H9 (cell line): Measurements from ENCODE around the gene CDC37. TPM values are rescaled to one million over a fixed set of nuclear protein-coding genes. Genes with fewer than 3 reads are reported as not detected.

Experiments
- DNase-seq: peaks from one replicate; pipeline ENCODE4 v3.0.0-alpha.2; 2017
- H2AFZ ChIP-seq: one replicate; pipeline ENCODE4 v1.6.1; 2013; ENCODE audit warnings: mild to moderate bottlenecking, low read length, control low read depth, moderate library complexity
- H2AK5ac ChIP-seq: 2 replicates; pipeline ENCODE4 v1.6.1; 2013; ENCODE audit warnings: low read length, control low read depth, mixed read lengths; ENCODE audit not compliant: insufficient read length
- H2BK120ac ChIP-seq: one replicate; pipeline ENCODE4 v1.6.1; 2013; ENCODE audit warnings: low read depth, mild to moderate bottlenecking, low read length, control low read depth, inconsistent platforms; ENCODE audit not compliant: poor library complexity, severe bottlenecking
- H2BK12ac ChIP-seq: 2 replicates; pipeline ENCODE4 v1.6.1; 2013; ENCODE audit warnings: low read length, control low read depth, mixed read lengths, low read depth; ENCODE audit not compliant: insufficient read length
- H2BK15ac ChIP-seq: 2 replicates; pipeline ENCODE4 v1.6.1; 2013; ENCODE audit warnings: low read depth, low read length, control low read depth
- H2BK20ac ChIP-seq: one replicate; pipeline ENCODE4 v1.6.1; 2013; ENCODE audit warnings: low read depth, mild to moderate bottlenecking, low read length, control low read depth, inconsistent platforms; ENCODE audit not compliant: poor library complexity, severe bottlenecking
- H2BK5ac ChIP-seq: 2 replicates; pipeline ENCODE4 v1.6.1; 2013; ENCODE audit warnings: low read length, control low read depth, mixed read lengths; ENCODE audit not compliant: insufficient read length
- H3K14ac ChIP-seq: 2 replicates; pipeline ENCODE4 v1.6.1; 2013; ENCODE audit warnings: low read length, control low read depth; ENCODE audit not compliant: insufficient read depth
- H3K18ac ChIP-seq: 2 replicates; pipeline ENCODE4 v1.6.1; 2013; ENCODE audit warnings: low read depth, mild to moderate bottlenecking, mixed read lengths, low read length, control low read depth; ENCODE audit not compliant: insufficient read length
- H3K23ac ChIP-seq: 2 replicates; pipeline ENCODE4 v1.6.1; 2013; ENCODE audit warnings: low read length, control low read depth, mixed read lengths, low read depth; ENCODE audit not compliant: insufficient read length
- H3K23me2 ChIP-seq: 2 replicates; pipeline ENCODE4 v1.6.1; 2013; ENCODE audit warnings: low read depth, mild to moderate bottlenecking, mixed read lengths, low read length, control low read depth; ENCODE audit not compliant: insufficient read length, poor library complexity, severe bottlenecking
- H3K27ac ChIP-seq: 2 replicates; pipeline ENCODE4 v1.5.1; 2013; ENCODE audit warnings: low read length, control low read depth, mixed read lengths, low read depth; ENCODE audit not compliant: insufficient read length
- H3K27me3 ChIP-seq: 2 replicates; pipeline ENCODE4 v1.6.1; 2013; ENCODE audit warnings: low read length, control low read depth, inconsistent platforms; ENCODE audit not compliant: insufficient read depth
- H3K4ac ChIP-seq: 2 replicates; pipeline ENCODE4 v1.6.1; 2013; ENCODE audit warnings: low read depth, mild to moderate bottlenecking, control low read depth, inconsistent platforms, low read length, moderate library complexity
- H3K4me1 ChIP-seq: 2 replicates; pipeline ENCODE4 v1.6.1; 2013; ENCODE audit warnings: low read length, control low read depth, inconsistent platforms; ENCODE audit not compliant: insufficient read depth
- H3K4me2 ChIP-seq: 2 replicates; pipeline ENCODE4 v1.6.1; 2013; ENCODE audit warnings: low read length, control low read depth, mixed read lengths; ENCODE audit not compliant: insufficient read length, insufficient read depth
- H3K56ac ChIP-seq: 2 replicates; pipeline ENCODE4 v1.6.1; 2013; ENCODE audit warnings: low read depth, mild to moderate bottlenecking, mixed read lengths, low read length, control low read depth; ENCODE audit not compliant: insufficient read length
- H3K79me1 ChIP-seq: 2 replicates; pipeline ENCODE4 v1.6.1; 2013; ENCODE audit warnings: low read depth, mild to moderate bottlenecking, moderate library complexity, low read length, control low read depth, inconsistent platforms; ENCODE audit not compliant: insufficient read depth, poor library complexity, severe bottlenecking
- H3K79me2 ChIP-seq: 2 replicates; pipeline ENCODE4 v1.6.1; 2013; ENCODE audit warnings: low read length, control low read depth, inconsistent platforms; ENCODE audit not compliant: insufficient read depth
- H3K9ac ChIP-seq: 2 replicates; pipeline ENCODE4 v1.6.1; 2013; ENCODE audit warnings: low read length, control low read depth, mixed read lengths; ENCODE audit not compliant: insufficient read length; ENCODE audit errors: extremely low read depth
- H3K9me3 ChIP-seq: one replicate; pipeline ENCODE4 v1.6.1; 2013; ENCODE audit warnings: low read depth, low read length, inconsistent platforms; ENCODE audit not compliant: control insufficient read depth
- H3T11ph ChIP-seq: one replicate; pipeline ENCODE4 v1.6.1; 2013; ENCODE audit warnings: mild to moderate bottlenecking, low read length, control low read depth, inconsistent platforms
- H4K20me1 ChIP-seq: one replicate; pipeline ENCODE4 v1.6.1; 2013; ENCODE audit not compliant: control insufficient read depth, insufficient read length, insufficient read depth
- H4K5ac ChIP-seq: 2 replicates; pipeline ENCODE4 v1.6.1; 2013; ENCODE audit warnings: low read depth, mild to moderate bottlenecking, mixed read lengths, low read length, control low read depth; ENCODE audit not compliant: insufficient read length
- H4K8ac ChIP-seq: replicated peaks from 2 replicates; pipeline ENCODE4 v1.6.1; 2013; ENCODE audit warnings: low read length, control low read depth, mixed read lengths, low read depth; ENCODE audit not compliant: insufficient read length
- H4K91ac ChIP-seq: 2 replicates; pipeline ENCODE4 v1.6.1; 2013; ENCODE audit warnings: low read depth, mild to moderate bottlenecking, moderate library complexity, mixed read lengths, low read length, control low read depth; ENCODE audit not compliant: insufficient read length
- H3K27ac Mint-ChIP-seq, 3 experiments: 2 replicates in 2 of 3; 3 replicates in 1 of 3; pipeline ENCODE4 v1.8.0; 2020 to 2021; ENCODE audit warnings: mixed read lengths in 3 of 3, mild to moderate bottlenecking in 1 of 3, moderate library complexity in 1 of 3
- H3K27me3 Mint-ChIP-seq: 2 replicates; pipeline ENCODE4 v1.8.0; 2021; ENCODE audit warnings: low read depth, mild to moderate bottlenecking, moderate library complexity, mixed read lengths
- H3K36me3 Mint-ChIP-seq, 3 experiments: 2 replicates in 2 of 3; 3 replicates in 1 of 3; pipeline ENCODE4 v1.8.0; 2020 to 2021; ENCODE audit warnings: low read depth in 3 of 3, mixed read lengths in 3 of 3; ENCODE audit not compliant: insufficient read depth in 1 of 3
- H3K4me1 Mint-ChIP-seq, 2 experiments: 2 replicates each; pipeline ENCODE4 v1.8.0; 2020; ENCODE audit warnings: mixed read lengths in 2 of 2
- H3K4me3 Mint-ChIP-seq, 2 experiments: 2 replicates in 1 of 2; 3 replicates in 1 of 2; pipeline ENCODE4 v1.8.0; 2020 to 2021; ENCODE audit warnings: mild to moderate bottlenecking in 2 of 2, mixed read lengths in 2 of 2, moderate library complexity in 1 of 2
- H3K9me3 Mint-ChIP-seq, 2 experiments: 2 replicates in 1 of 2; 3 replicates in 1 of 2; pipeline ENCODE4 v1.8.0; 2020; ENCODE audit warnings: mild to moderate bottlenecking in 2 of 2, mixed read lengths in 2 of 2, moderate library complexity in 1 of 2
- WGBS: extraction: QIAGEN DNeasy Blood & Tissue Kit; methylation state at CpG from one replicate; pipeline ENCODE4 v1.1.7; 2013; ENCODE audit warnings: missing lambda C conversion rate, low lambda C conversion rate, mixed read lengths; ENCODE audit not compliant: insufficient read length; ENCODE audit errors: extremely low coverage; 5-methylcytosine and 5-hydroxymethylcytosine counted together
- total RNA-seq: library from RNA; stranded (reverse); gene quantifications from 2 replicates; pipeline ENCODE4 v1.2.1, GENCODE V29; 2021
- TF ChIP-seq, protein P1 (sequence below): fragments of 200-600 bp; sonication (generic); conservative IDR thresholded peaks from 3 replicates; pipeline ENCODE4 v1.8.0; 2021; ENCODE audit warnings: antibody characterized with exemption, mild to moderate bottlenecking

The CDC37 gene
- total RNA-seq, 1 experiment from 2014 or later = 155 TPM

GRCh38 chr19:10416380-10417257, 13.3 kb upstream of the CDC37 start:
- no peak overlapping the region for H2BK15ac ChIP-seq
- peaks cover 19% of the 10 kb centered on the region for H3K23me2 ChIP-seq
- no peak overlapping the region for H3K23ac ChIP-seq
- no peak overlapping the region for H3K56ac ChIP-seq
- no peaks in the 10 kb centered on the region for H3K9me3 ChIP-seq
- Mint-ChIP-seq H3K4me3 (peak overlapping the region; percentile 65 to 82), H3K36me3 (no peaks in the 10 kb centered on the region), H3K4me1 (peaks cover 28 to 38% of the 10 kb centered on the region in 2 experiments), H3K9me3 (peaks cover 2 to 4% of the 10 kb centered on the region in 2 experiments; a peak in 4 of 5 replicates), H3K27ac (peak overlapping the region in 1 of 3 experiments; percentile 95; a peak in 2 of 7 replicates), H3K27me3 (peaks cover 81% of the 10 kb centered on the region)
- H3K27ac ChIP-seq = no peak overlapping the region
- H3K18ac ChIP-seq = peak overlapping the region; percentile 84
- no peaks in the 10 kb centered on the region for H3K79me1 ChIP-seq
- H3K9ac ChIP-seq = no peak overlapping the region
- no peak overlapping the region for H2BK120ac ChIP-seq
- WGBS = no CpG with 5 or more reads among the region's 67 CpGs
- peaks cover 24% of the 10 kb centered on the region for H3K27me3 ChIP-seq
- peak; percentile 93 for DNase-seq
- no peak overlapping the region for H4K8ac ChIP-seq
- H4K20me1 ChIP-seq = no peaks in the 10 kb centered on the region
- H2BK5ac ChIP-seq = no peak overlapping the region
- no peak overlapping the region for H2BK20ac ChIP-seq
- no peak overlapping the region for H4K5ac ChIP-seq
- H3K4ac ChIP-seq = no peak overlapping the region
- peak overlapping the region; percentile 45; the same call in 1 of the 2 replicates for H3K14ac ChIP-seq
- no peak overlapping the region for H3T11ph ChIP-seq
- H4K91ac ChIP-seq = no peak overlapping the region
- no peak overlapping the region for H2AFZ ChIP-seq
- no peak overlapping the region for H2AK5ac ChIP-seq
- H3K4me1 ChIP-seq = peaks cover 2% of the 10 kb centered on the region; the same call in 1 of the 2 replicates
- peak overlapping the region; percentile 76 for H3K4me2 ChIP-seq
- H2BK12ac ChIP-seq = no peak overlapping the region
- no peaks in the 10 kb centered on the region for H3K79me2 ChIP-seq
- TF ChIP-seq, protein P1, sequence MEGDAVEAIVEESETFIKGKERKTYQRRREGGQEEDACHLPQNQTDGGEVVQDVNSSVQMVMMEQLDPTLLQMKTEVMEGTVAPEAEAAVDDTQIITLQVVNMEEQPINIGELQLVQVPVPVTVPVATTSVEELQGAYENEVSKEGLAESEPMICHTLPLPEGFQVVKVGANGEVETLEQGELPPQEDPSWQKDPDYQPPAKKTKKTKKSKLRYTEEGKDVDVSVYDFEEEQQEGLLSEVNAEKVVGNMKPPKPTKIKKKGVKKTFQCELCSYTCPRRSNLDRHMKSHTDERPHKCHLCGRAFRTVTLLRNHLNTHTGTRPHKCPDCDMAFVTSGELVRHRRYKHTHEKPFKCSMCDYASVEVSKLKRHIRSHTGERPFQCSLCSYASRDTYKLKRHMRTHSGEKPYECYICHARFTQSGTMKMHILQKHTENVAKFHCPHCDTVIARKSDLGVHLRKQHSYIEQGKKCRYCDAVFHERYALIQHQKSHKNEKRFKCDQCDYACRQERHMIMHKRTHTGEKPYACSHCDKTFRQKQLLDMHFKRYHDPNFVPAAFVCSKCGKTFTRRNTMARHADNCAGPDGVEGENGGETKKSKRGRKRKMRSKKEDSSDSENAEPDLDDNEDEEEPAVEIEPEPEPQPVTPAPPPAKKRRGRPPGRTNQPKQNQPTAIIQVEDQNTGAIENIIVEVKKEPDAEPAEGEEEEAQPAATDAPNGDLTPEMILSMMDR = peak; percentile 99
